ENCODE measurements around the gene CHRND.

- TF ChIP-seq TBP (IDR thresholded peaks at IDR 0.05; ENCODE audit: low read depth, low read length) (no peak), E2F6 (IDR thresholded peaks at IDR 0.05) (no peak), EP300 (IDR thresholded peaks at IDR 0.05; ENCODE audit: borderline replicate concordance in 1 of 2, low read depth in 2 of 2, low read length in 2 of 2) (no peak), EZH2 (IDR thresholded peaks at IDR 0.05; ENCODE audit: low read depth, low read length, severe bottlenecking) (no peak), POLR2A (IDR thresholded peaks at IDR 0.05; ENCODE audit: control extremely low read depth in 1 of 2, low read depth in 2 of 2, low read length in 2 of 2) (no peak), SIRT6 (IDR thresholded peaks at IDR 0.05; ENCODE audit: low read length) (no peak), JUN (IDR thresholded peaks at IDR 0.05; ENCODE audit: low read depth, low read length) (no peak), ATF2 (IDR thresholded peaks at IDR 0.05; ENCODE audit: low read length) (no peak), CHD2 (IDR thresholded peaks at IDR 0.05; ENCODE audit: low read length) (no peak), CTCF (IDR thresholded peaks at IDR 0.05; ENCODE audit: control extremely low read depth in 1 of 3, insufficient read depth in 1 of 3, low read depth in 1 of 3, low read length in 3 of 3) (no peak)
Measured at GRCh38 chr2:232476791-232477190, 49.2 kb upstream of the CHRND start.
